ENCODE results near the gene PNPLA8. TPM values are rescaled to one million over a fixed set of nuclear protein-coding genes. Genes with fewer than 3 reads are reported as not detected.

Gene PNPLA8
- total RNA-seq, 1 experiment from 2014 or later, result 19.2 TPM

DNA sequence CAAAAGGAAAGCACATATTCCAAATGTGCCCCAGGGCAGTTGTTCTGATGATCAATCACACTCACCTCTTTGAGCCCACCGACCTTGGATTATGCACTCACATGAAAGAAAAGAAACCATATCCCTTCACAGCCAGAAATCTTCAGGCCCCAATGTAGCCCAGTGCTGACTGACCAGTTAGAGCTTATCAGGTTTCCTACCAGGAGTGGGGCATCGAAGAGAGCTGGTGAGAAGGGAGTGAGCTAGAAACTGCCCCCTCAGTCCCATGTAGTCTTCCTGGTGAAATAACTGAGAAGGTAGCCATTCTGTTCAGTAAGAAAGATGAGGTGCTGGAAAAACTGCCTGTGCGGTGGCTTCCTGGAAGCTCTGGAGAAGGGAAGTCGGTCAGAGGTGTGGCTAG, 101.9 kb downstream of the PNPLA8 start:
- no peak overlapping the region for H3K27ac ChIP-seq (ENCODE audit: low read depth, low read length, poor library complexity, severe bottlenecking)
- ChIA-PET POLR2A (ENCODE audit: low non-redundant PET) (no interaction called here), CTCF (no interaction called here)
- no peaks in the 10 kb centered on the region for H3K27me3 ChIP-seq (replicated peaks; ENCODE audit: insufficient read depth, low read depth, low read length, poor library complexity)
- no peak overlapping the region for H3K4me3 ChIP-seq (ENCODE audit: low read depth, low read length, poor library complexity, severe bottlenecking)
- no peak for TF ChIP-seq EZH2 (IDR thresholded peaks at IDR 0.05; ENCODE audit: borderline replicate concordance, low read depth, low read length, poor library complexity, severe bottlenecking)
- TF ChIP-seq, protein P1, sequence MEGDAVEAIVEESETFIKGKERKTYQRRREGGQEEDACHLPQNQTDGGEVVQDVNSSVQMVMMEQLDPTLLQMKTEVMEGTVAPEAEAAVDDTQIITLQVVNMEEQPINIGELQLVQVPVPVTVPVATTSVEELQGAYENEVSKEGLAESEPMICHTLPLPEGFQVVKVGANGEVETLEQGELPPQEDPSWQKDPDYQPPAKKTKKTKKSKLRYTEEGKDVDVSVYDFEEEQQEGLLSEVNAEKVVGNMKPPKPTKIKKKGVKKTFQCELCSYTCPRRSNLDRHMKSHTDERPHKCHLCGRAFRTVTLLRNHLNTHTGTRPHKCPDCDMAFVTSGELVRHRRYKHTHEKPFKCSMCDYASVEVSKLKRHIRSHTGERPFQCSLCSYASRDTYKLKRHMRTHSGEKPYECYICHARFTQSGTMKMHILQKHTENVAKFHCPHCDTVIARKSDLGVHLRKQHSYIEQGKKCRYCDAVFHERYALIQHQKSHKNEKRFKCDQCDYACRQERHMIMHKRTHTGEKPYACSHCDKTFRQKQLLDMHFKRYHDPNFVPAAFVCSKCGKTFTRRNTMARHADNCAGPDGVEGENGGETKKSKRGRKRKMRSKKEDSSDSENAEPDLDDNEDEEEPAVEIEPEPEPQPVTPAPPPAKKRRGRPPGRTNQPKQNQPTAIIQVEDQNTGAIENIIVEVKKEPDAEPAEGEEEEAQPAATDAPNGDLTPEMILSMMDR (conservative IDR thresholded peaks at IDR 0.05; ENCODE audit: low read depth, low read length), result no peak
- intact Hi-C loops (cut with micrococcal nuclease; ENCODE audit: unreplicated experiment), result no loop called here
- no peaks in the 10 kb centered on the region for H3K36me3 ChIP-seq (ENCODE audit: insufficient read depth, low read length, poor library complexity, severe bottlenecking)
- H3K9me3 ChIP-seq (ENCODE audit: low read depth, low read length, poor library complexity, severe bottlenecking), result no peaks in the 10 kb centered on the region
- BruUV-seq (replicated peaks), result no TSS peak
- peaks cover 54% of the 10 kb centered on the region for H3K4me1 ChIP-seq (ENCODE audit: insufficient read depth, low read length, poor library complexity, severe bottlenecking)
- no peak for DNase-seq (ENCODE audit: low spot score)

DNA sequence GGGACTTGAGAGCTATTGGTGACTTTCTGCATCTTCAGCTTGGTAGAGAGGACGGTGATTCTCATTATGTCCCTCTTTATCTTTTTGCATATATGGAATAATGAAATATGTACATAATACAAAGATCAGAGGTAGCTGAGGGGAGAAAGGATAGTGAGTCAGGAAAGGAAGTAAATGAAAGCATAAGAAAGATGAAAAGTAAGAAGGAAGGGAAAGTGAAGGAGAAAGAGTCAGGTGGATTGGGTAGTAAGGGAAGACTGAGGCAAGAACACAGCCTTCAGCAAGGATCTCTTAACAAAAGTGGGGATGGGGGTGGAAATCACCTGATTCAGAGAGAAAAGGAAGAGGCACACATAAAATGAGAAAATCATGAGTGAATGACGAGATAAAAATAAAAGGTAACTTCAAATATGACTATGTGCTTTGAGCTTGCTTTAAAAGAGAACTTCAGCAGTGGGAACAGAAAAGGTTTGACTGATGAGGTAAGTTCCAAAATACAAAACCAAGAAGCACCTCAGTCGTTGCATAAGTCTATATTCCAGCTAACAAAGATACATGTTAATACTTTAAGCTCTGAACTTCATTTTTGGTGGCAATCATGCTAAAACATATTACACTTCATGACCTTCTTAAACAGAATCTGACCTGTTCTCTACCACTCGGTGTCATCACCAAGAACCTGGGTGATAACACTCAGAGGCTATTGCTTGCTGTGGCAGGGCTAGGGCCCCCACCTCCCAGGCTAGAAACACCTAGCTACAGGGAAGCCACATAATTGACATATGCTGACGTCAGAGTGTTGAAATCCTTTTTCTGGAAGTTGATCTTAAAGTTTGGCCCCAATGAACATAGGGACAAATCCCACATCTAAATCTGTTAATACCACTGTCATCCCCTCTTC, 102.6 kb downstream of the PNPLA8 start:
- Histone ChIP-seq H3K27me3 (replicated peaks; ENCODE audit: insufficient read depth, low read depth, low read length, poor library complexity) (no peaks in the 10 kb centered on the region), H3K9me3 (ENCODE audit: low read depth, low read length, poor library complexity, severe bottlenecking) (no peaks in the 10 kb centered on the region), H3K36me3 (ENCODE audit: insufficient read depth, low read length, poor library complexity, severe bottlenecking) (no peaks in the 10 kb centered on the region), H3K27ac (ENCODE audit: low read depth, low read length, poor library complexity, severe bottlenecking) (peak overlapping the region; percentile 94), H3K4me3 (ENCODE audit: low read depth, low read length, poor library complexity, severe bottlenecking) (no peak overlapping the region), H3K4me1 (ENCODE audit: insufficient read depth, low read length, poor library complexity, severe bottlenecking) (peaks cover 61% of the 10 kb centered on the region)
- ChIA-PET POLR2A (ENCODE audit: low non-redundant PET) (no interaction called here), CTCF (no interaction called here)
- TF ChIP-seq EZH2 (IDR thresholded peaks at IDR 0.05; ENCODE audit: borderline replicate concordance, low read depth, low read length, poor library complexity, severe bottlenecking), result no peak
- TF ChIP-seq, protein P1 (conservative IDR thresholded peaks at IDR 0.05; ENCODE audit: low read depth, low read length), result no peak
- intact Hi-C loops (cut with micrococcal nuclease; ENCODE audit: unreplicated experiment), result no loop called here
- no peak for DNase-seq (ENCODE audit: low spot score)
- BruUV-seq (replicated peaks), result no TSS peak

DNA sequence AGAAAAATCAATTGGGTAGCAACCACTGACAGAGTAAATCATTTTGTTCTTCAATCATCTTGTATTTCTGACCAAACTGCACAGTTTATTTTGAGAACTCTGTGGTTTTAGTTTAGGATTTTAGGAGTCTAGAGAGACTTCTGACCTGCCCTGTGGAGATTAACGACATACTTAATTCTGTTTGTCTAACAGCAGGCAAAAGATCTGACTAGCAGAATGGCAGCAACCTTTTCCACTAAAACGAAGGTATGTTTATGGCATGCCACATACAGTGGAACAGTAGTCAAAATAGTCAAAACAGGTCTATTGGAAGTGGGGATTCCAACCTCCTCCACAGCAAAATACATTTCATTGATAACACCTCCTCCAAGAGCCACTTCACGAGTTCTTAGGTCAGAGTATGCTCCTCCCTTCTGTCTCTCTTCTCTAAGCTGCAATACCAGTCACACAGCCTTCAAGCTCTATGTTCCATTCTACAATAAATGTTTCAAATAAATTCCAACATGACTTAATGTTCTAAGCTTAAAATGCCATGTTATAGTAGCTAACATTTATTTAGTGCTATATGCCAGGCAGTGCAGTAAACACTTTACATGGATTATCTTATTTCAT, 104.1 kb downstream of the PNPLA8 start:
- intact Hi-C loops (cut with micrococcal nuclease; ENCODE audit: unreplicated experiment), result loop anchor here (2.0 kb wide), 1 partner anchor 127 kb away; no protein-coding TSS in a partner anchor
- TF ChIP-seq, protein P1 (conservative IDR thresholded peaks at IDR 0.05; ENCODE audit: low read depth, low read length), result no peak
- TF ChIP-seq EZH2 (IDR thresholded peaks at IDR 0.05; ENCODE audit: borderline replicate concordance, low read depth, low read length, poor library complexity, severe bottlenecking), result no peak
- H3K27ac ChIP-seq (ENCODE audit: low read depth, low read length, poor library complexity, severe bottlenecking), result peak overlapping the region; percentile 94
- no peaks in the 10 kb centered on the region for H3K27me3 ChIP-seq (replicated peaks; ENCODE audit: insufficient read depth, low read depth, low read length, poor library complexity)
- BruUV-seq (replicated peaks), result no TSS peak
- no peaks in the 10 kb centered on the region for H3K9me3 ChIP-seq (ENCODE audit: low read depth, low read length, poor library complexity, severe bottlenecking)
- peaks cover 76% of the 10 kb centered on the region for H3K4me1 ChIP-seq (ENCODE audit: insufficient read depth, low read length, poor library complexity, severe bottlenecking)
- CTCF ChIA-PET, result no interaction called here
- POLR2A ChIA-PET (ENCODE audit: low non-redundant PET), result no interaction called here
- H3K36me3 ChIP-seq (ENCODE audit: insufficient read depth, low read length, poor library complexity, severe bottlenecking), result no peaks in the 10 kb centered on the region
- no peak for DNase-seq (ENCODE audit: low spot score)
- H3K4me3 ChIP-seq (ENCODE audit: low read depth, low read length, poor library complexity, severe bottlenecking), result no peak overlapping the region

Other genes with a start within 250 kb of the PNPLA8 start
- 43.4 and 45.7 TPM in 2 replicates for gene NRCAM, start 69.7 kb downstream of the PNPLA8 start, total RNA-seq (2021)
- 38.1 and 39.4 TPM in 2 replicates for gene THAP5, start 43.6 kb upstream of the PNPLA8 start, total RNA-seq (2021)
- 8.1 and 12.9 TPM in 2 replicates for gene DNAJB9, start 43.7 kb upstream of the PNPLA8 start, total RNA-seq (2021)

Data from A673 (cell line).